Measurements from ENCODE around the gene SCN3B.

GRCh38 chr11:123580137-123580536, 74.3 kb downstream of the SCN3B start:
- TF ChIP-seq POLR2A (IDR thresholded peaks at IDR 0.05), result no peak
- no peak for TF ChIP-seq CTCF (IDR thresholded peaks at IDR 0.05 in 8 of 11, conservative IDR thresholded peaks at IDR 0.05 in 3 of 11)
